ENCODE measurements around the gene CIRBP. TPM values are rescaled to one million over a fixed set of nuclear protein-coding genes. Genes with fewer than 3 reads are reported as not detected.

Gene CIRBP
- total and polyA plus RNA-seq, 9 of the 15 experiments (the other 6 are each of a cell fraction or from before 2014, with no cell fraction given): 20.5 to 327 (median 176) TPM

DNA sequence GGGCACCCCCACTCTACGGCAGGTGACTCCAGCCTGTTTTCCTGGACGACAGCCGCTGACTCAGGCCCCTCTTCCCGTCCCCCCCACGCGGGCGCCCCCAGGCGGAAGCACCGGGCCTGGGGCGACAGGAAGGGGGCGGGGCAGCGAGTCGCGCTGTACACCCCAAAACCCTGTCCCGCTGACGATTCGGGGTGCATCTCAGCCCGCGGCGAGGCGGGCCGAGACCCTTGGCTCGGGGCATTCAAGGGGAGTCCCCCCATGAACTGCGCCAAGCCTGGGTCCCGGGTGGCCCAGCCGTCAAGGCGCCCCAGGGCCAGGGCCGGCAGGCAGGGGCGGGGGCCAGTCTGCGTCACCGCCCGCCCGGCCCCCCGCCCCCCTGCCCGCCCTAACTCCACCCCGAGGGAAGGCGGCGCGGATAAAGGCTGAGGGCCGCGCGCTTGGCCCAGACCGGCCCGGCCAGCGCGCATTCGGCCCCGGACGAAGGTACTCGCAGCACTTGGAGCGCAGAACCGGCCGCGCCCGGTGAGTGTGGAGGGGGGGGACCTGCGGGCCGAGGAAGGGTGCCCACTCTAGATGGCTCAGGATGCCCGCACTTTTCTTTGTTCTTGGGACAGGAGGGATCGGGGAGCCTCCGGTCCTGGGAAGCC is 20.9 kb upstream of the CIRBP start, which contains the start of gene MIDN (continued):
- TF ChIP-seq CREB3L1 (IDR thresholded peaks at IDR 0.05; ENCODE audit: borderline replicate concordance, low read depth) (0 out of 2 replicates have a peak, but pooled peaks have one; percentile 7), NBN (IDR thresholded peaks at IDR 0.05; ENCODE audit: low read depth) (0 out of 2 replicates have a peak, but pooled peaks have one; percentile 34), U2AF1 (optimal IDR thresholded peaks at IDR 0.05; ENCODE audit: low read depth, low read length) (peak; percentile 16), ZNF316 (IDR thresholded peaks at IDR 0.05) (peak; percentile 53), NR2C2 (CRISPR knock-in tag; IDR thresholded peaks at IDR 0.05) (no peak), NR2C2 (tag; IDR thresholded peaks at IDR 0.05) (0 out of 2 replicates have a peak, but pooled peaks have one; percentile 27), ZKSCAN8 (CRISPR knock-in tag; IDR thresholded peaks at IDR 0.05) (no peak), NFE2L1 (tag; IDR thresholded peaks at IDR 0.05; ENCODE audit: borderline replicate concordance, low read depth) (no peak), NR2F6 (CRISPR knock-in tag; IDR thresholded peaks at IDR 0.05) (no peak), BHLHE40 (IDR thresholded peaks at IDR 0.05; ENCODE audit: low read length) (peak; percentile 84), ZNF143 (CRISPR knock-in tag; IDR thresholded peaks at IDR 0.05) (peak; percentile 52; the same call in 1 of the 2 replicates), HMGXB4 (CRISPR knock-in tag; IDR thresholded peaks at IDR 0.05) (0 out of 2 replicates have a peak, but pooled peaks have one; percentile 35), ELF4 (CRISPR knock-in tag; IDR thresholded peaks at IDR 0.05) (0 out of 2 replicates have a peak, but pooled peaks have one; percentile 48)
- TF ChIP-seq, protein P1, sequence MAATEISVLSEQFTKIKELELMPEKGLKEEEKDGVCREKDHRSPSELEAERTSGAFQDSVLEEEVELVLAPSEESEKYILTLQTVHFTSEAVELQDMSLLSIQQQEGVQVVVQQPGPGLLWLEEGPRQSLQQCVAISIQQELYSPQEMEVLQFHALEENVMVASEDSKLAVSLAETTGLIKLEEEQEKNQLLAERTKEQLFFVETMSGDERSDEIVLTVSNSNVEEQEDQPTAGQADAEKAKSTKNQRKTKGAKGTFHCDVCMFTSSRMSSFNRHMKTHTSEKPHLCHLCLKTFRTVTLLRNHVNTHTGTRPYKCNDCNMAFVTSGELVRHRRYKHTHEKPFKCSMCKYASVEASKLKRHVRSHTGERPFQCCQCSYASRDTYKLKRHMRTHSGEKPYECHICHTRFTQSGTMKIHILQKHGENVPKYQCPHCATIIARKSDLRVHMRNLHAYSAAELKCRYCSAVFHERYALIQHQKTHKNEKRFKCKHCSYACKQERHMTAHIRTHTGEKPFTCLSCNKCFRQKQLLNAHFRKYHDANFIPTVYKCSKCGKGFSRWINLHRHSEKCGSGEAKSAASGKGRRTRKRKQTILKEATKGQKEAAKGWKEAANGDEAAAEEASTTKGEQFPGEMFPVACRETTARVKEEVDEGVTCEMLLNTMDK (IDR thresholded peaks at IDR 0.05; ENCODE audit: borderline replicate concordance, insufficient read depth, low read depth, low read length, poor library complexity, severe bottlenecking): peak; percentile 64
- TF ChIP-seq, protein P2, sequence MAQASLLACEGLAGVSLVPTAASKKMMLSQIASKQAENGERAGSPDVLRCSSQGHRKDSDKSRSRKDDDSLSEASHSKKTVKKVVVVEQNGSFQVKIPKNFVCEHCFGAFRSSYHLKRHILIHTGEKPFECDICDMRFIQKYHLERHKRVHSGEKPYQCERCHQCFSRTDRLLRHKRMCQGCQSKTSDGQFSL (CRISPR knock-in tag; IDR thresholded peaks at IDR 0.05): peak; percentile 99
- TF ChIP-seq, protein P2 (tag; IDR thresholded peaks at IDR 0.05): peak in 1 of 2 experiments; percentile 93; a peak in 2 of 4 replicates
- TF ChIP-seq, protein P3, sequence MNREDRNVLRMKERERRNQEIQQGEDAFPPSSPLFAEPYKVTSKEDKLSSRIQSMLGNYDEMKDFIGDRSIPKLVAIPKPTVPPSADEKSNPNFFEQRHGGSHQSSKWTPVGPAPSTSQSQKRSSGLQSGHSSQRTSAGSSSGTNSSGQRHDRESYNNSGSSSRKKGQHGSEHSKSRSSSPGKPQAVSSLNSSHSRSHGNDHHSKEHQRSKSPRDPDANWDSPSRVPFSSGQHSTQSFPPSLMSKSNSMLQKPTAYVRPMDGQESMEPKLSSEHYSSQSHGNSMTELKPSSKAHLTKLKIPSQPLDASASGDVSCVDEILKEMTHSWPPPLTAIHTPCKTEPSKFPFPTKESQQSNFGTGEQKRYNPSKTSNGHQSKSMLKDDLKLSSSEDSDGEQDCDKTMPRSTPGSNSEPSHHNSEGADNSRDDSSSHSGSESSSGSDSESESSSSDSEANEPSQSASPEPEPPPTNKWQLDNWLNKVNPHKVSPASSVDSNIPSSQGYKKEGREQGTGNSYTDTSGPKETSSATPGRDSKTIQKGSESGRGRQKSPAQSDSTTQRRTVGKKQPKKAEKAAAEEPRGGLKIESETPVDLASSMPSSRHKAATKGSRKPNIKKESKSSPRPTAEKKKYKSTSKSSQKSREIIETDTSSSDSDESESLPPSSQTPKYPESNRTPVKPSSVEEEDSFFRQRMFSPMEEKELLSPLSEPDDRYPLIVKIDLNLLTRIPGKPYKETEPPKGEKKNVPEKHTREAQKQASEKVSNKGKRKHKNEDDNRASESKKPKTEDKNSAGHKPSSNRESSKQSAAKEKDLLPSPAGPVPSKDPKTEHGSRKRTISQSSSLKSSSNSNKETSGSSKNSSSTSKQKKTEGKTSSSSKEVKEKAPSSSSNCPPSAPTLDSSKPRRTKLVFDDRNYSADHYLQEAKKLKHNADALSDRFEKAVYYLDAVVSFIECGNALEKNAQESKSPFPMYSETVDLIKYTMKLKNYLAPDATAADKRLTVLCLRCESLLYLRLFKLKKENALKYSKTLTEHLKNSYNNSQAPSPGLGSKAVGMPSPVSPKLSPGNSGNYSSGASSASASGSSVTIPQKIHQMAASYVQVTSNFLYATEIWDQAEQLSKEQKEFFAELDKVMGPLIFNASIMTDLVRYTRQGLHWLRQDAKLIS (CRISPR knock-in tag; IDR thresholded peaks at IDR 0.05): 0 out of 2 replicates have a peak, but pooled peaks have one; percentile 41

Data from K562 (cell line).